ENCODE measurements around the gene MGAT4A.

Gene MGAT4A

DNA sequence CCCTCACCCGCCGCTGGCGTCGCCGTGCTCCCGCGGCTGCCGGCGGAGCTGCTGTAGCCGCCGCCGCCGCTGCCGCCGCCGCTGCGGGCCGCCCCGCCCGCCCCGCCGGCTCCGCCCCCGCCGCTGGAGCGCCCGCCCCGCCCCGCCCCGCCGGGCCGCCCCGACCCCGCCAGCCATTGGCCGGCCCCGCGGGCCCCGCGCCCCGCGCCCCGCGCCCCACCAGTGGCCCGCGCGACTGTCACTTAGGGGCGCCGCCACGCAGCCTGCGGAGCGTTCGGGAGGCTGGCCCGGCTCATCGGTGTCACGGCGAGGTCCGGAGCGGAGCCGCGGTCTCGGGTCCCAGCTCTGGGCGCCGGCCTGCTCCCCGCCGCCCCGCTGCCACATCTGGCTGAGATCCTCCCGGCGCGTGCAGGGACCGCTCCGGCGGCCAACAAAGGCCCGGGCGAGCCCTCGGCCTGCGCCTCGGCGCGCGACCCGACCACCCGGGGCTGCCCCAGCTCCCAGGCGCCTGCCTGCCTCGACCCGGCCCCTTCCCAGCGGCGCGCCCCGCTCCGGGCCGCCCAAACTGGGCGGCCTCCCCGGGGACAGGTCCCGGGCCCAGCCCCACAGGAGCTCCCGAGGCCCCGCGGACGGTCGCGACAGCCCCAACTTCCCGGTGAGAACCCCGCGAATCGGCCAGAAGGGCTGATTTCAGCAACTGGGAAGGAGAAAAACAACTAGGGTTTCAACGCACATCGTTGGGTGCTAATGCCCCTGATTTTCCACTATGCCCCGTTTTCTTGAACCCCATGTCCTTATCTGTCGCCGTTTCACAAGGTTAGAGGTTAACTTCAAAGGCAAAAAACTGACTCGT is at the start of gene MGAT4A:
TSS of gene MGAT4A (minus strand) at position 92 of the 853 bp plus-strand sequence. CDS start 4,800 bp downstream, outside the sequence.
- peak; percentile 20 for DNase-seq (ENCODE audit: low spot score)

DNA sequence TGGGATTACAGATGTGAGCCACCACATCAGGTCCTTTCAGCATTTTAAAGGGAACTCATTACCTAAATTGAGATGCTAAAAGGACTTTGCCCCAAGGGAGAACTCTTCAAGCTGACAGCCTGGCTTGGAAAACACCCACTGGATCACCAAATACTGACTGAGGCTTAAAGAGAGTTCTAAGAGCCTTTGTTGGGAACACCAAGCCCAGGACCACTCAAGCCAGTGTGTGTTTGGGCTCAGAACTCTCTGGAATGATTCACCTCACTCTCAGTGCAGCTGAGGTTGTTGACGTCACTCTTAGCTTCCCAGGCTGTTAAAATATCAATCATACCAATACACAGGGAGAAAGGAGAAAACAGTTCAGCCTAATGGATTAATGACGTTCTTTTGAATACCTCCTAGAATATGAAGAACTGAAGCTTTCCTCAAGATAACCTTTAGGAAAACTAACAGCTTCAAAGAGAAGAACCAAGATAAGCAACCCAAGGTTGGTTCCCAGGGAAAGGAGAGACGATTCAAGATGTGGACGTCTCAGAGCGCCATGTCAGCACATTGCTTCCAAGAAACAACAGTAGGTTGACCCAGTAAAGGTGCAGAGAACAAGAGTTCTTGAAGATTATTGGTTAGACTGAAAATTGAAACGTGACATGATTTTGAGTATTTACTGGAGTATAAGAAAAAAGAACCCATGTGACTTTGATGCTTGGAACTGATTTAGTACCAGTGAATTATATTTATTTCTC is 48.0 kb upstream of the MGAT4A start:
- no peak for DNase-seq (ENCODE audit: low spot score)

DNA sequence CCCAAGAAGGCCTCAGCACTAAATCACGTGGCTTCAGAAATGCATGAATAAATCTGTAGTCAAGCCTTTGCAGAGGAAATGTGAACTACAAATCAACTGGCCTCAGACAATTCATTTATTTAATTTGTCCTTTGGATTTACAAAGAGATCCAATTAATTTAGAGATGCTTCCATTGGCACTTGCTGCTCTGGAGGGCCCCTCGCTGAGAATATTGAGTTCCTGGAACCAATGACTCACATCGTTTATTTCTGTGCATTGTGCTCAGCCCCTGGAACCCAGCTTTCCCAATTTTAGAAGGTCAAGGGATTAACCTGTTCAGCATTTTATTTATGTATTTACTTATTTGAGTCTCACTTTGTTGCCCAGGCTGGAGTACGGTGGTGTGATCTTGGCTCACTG is 47.2 kb upstream of the MGAT4A start:
- no peak for DNase-seq (ENCODE audit: low spot score)

DNA sequence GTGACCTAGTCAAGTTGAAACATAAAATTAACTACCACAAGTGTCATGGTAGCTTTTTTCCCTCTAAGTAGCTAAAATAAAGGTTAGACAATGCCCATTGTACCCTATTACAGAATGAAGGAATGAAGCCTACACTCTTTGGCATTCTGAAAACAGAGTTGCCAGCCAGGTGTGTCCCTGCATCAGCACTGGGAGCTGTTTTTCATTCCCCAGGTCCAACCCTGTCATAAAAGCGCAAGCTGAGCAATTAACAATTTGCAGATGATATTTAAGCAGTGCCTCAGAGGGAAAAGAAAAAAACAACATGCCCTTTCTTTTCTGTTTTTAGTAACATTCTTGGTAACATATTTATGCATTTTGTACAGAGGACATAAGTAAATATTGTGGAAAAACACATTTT is 46.8 kb upstream of the MGAT4A start:
- no peak for DNase-seq (ENCODE audit: low spot score)

DNA sequence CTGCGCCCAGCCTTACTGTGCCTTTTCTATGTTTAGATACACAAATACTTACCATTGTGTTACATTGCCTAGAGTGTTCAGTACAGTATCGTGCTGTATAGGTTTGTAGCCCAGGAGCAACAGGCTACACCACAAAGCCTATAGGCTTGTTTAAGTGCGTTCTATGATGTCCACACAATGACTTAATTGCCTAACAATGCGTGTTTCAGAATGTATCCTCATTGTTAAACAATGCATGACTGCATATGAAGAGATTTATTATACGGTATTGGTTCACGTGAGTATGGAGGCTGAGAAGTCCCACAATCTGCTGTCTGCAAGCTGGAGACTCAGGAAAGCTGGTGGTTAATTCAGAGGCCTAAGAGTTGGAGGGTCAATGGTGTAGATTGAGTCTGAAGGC is 46.1 kb upstream of the MGAT4A start:
- no peak for DNase-seq (ENCODE audit: low spot score)

DNA sequence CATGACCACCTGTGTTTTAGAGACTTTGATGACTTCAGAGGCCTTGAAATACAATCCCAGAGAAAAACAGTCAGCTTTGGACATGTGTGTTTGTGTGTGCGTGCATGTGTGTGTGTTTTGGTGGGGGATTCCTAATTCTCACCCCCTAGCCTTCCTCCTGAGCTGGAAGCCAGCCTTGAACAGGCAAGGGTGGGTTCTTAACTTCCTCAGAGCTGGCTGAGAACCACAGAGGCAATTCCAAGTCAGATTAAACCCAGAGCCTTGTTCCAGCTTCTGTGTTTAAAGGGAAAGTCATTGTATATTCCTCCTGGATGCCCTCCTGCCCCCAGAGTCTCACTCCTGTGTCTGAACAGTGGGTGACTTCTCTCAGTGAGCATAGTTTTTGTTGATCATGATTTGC is 45.2 kb upstream of the MGAT4A start:
- DNase-seq (ENCODE audit: low spot score): no peak

DNA sequence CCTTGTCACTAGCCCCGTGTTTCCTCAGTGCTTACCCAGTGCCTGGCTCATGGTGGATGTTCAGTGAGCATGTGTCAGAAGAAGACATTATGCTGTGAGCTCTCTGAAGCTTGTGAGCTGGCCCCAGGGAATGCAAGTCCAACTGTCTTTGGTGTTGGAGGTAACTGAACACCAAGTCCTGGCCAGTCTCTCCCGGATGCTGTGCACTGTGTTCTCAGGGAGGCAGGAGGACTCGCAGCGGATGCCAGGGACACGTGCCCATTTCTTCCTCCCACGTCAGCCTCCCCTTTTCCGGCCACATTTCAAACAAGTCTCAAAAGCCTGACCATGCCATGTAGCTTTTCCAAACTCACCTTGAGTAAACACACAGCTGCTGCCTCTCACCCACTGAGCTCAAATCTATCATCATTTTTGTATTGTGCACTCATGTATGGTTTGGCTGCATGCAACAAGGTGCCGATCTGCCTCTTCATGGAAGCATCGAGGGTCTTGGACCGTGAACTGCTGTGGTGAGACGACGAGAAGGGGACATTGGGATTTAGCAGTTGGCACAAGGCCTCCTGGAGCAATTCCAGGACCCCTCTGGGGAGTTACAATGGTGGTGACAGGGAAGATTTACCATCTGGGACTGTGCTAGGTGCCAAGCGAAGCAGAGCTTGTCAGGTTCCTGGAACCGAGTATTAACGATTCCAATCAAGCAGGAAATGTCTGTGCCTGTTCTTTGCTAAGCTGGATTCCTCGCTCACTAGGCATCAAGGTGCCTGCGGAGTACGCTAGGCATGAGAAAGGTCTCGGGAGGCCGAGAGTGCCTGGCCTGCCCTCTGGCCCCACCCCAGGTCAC is 44.4 kb upstream of the MGAT4A start:
- no peak for DNase-seq (ENCODE audit: low spot score)

DNA sequence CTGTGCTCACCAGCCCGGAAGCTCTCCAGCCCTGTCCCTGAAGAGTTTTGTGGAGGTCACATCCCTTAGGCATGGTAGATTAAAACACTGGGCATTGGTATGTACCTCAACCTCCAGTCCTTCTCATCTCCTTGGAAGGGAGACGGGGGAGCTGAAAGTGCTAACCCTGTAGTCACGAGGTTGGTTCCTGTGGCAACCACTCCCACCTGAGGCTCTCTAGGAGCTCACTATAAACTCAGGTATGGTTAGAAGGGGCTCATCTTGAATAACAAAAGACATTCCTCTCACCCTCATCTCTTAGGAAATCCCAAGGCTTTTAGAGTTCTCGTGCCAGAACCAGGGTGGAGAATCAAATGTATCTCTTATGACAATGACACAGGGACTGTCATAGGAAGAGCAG is 43.0 kb upstream of the MGAT4A start:
- no peak for DNase-seq (ENCODE audit: low spot score)

DNA sequence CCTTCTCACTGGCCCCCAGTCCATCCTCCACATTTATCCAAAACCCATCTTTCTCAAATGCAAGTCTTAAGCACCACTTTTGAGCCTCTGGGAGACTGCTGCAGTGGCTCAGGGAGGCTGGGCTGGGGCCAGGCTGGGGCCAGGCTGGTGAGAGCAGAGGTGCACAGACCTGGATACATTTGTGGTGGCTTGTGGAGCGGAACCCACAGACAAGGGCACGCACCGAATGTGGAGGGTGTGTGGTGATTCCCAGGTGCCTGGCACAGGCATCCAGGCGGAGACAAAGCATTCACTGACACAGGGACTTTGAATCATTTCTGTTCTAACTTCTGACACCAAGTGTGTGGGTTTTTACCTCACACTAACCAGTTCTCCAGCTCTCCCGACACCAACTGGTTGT is 42.2 kb upstream of the MGAT4A start:
- no peak for DNase-seq (ENCODE audit: low spot score)

DNA sequence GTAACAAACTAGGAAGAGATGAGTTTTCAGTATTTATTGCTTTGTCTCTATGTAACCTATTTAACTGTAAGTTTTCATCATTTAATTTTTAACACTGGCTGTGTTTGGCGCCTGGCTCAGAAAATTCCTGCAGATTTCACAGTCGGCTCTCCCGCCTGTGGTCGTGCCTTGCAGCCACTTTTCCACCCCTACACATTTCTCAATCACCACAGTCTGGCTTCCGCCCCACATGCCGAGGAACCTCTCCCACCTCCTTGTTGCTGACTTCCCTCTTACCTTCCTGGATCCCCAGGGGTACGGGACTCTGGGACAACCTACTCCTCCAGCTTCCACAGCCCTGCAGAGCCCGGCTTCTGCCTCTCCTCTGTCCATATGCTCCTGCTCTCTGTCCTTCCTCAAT is 41.6 kb upstream of the MGAT4A start:
- no peak for DNase-seq (ENCODE audit: low spot score)

DNA sequence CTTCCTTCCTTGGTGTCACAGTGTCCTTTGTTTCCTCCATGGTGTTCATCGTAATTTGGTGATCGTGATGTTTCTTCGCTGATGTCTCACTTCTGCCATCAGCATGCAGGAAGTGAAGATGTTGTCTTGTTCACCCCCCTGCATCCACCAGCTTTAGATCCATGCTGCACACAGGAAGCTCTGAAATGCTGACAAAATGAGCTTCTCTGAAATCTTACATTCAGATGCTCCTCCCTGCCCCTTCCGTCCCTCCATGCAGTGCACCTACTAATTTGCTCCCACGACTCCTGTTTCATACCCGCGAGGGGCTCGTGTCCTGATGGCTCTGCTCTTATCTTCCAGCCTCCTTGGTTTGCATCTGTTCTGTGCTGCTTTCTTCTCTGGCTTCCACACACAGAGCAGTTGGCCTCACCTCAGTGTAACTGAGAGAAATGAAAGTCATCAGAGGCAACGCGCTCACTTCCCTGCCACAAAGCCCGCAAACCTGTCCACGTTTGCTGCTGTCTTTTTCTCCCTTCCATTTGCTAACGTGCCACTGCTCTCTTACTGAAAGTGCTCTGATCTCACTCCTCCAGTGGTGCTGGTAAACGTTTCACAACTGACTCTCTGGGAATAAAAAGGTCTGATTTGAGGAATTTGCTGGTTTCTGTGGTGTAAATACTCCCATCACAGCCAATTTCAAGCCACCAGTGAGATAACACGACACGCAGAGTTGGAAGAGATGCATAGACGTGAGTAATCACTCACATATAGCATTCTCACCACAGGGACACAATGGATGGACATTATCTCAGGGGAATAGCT is 41.0 kb upstream of the MGAT4A start:
- no peak for DNase-seq (ENCODE audit: low spot score)

DNA sequence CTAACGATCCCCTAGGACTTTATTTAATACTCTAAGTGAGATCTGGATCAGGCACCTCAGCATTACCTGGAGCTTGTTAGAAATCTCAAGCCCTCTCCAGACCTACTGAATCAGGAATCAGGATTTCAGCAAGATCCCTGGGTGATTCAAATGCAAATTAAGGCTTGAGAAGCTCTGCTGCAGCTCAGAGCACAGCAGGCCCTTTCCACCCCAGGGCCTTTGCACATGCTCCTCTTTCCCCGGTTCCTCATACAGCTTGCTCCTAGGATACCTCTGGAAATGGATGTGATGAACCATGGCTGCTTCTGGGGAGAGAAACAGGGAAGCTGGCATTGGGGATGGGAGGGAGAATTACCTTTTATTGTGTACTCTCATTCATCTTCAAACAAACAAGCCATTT is 40.3 kb upstream of the MGAT4A start:
- DNase-seq (ENCODE audit: low spot score): no peak

DNA sequence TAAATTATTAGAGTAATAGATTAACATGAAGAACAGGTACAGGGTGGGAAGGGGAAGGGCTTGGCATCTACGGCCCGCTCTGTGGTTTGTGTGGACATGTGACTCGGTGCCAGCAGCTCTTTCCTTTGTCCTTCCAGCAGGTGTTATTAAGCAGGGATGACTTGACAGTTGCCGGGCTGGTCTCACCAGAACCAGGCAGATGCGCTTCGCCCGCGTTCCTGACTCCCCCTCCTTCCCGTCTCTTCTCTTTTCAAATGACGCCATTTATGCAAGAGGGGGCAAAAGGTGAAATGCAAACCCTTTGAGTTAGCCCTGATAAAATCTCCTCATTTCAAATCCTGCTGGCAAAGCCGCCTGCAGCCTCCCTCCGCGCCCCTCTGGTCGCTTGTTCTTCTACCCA is 38.9 kb upstream of the MGAT4A start:
- DNase-seq (ENCODE audit: low spot score): no peak

DNA sequence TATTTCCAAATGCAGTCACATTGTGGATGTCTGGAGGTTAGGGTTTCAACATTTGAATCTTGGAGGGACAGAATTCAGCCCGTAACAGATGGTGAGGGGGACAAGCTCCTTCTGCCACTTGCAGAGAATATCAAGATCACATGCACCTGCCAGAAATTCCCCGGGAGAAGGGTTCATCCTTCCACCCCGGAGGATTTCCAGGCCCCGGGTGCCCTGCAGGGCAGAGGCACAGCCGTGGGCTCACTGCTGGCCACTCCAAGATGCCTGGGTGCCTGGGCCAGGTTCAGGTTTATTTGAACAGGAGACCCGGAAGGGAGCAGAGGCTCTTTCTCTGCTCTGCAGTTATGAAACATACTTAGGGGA is 38.2 kb upstream of the MGAT4A start:
- DNase-seq (ENCODE audit: low spot score): no peak

DNA sequence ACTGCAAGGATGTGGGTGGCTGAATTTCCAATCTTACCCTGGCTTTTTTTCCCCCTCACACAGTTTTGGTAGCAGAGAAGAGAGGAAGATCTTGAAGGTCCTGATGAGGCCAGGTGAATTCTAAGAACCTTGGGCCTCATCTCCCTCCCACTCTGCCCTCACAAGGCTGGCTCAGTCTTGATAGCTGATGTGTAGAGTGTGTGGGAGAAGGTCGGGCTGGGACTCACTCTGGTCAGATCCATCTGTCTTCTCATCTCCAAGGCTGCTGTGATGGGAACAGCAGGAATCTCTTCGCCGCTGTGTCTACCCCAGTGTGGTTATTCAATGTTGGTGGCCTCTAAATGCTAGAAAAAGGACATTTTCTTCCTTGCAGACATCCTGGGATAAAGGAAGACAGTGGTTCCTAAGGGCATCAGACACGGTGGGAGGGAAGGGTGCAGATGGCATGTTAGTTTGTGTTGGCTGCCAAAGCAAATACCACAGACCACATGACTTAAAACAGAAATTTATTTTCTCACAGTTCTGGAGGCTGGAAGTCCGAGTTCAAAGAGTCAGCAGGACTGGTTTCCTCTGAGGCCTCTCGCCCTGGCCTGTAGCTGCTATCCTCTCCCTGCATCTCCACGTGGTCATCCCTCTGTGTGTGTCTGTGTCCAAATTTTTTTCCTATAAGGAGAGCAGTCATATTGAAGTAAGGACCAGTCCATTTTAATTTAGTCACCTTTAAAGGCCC is 37.6 kb upstream of the MGAT4A start:
- no peak for DNase-seq (ENCODE audit: low spot score)

DNA sequence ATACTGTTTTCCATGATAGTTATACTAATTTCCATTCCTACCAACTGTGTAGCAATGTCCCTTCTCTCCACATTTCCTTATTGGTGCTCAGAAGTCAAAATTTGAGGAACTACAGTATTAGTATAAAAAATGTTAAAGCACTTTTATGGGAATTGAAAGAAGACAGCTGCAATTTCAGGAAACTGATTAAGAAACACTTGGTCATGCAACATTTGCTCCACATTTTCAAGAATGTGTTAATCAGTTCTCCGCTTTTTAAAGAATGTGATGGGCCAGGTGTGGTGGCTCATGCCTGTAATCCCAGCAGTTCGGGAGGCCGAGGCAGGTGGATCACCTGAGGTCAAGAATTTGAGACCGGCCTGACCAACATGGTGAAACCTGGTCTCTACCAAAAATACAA is 33.6 kb upstream of the MGAT4A start:
- no peak for DNase-seq (ENCODE audit: low spot score)

DNA sequence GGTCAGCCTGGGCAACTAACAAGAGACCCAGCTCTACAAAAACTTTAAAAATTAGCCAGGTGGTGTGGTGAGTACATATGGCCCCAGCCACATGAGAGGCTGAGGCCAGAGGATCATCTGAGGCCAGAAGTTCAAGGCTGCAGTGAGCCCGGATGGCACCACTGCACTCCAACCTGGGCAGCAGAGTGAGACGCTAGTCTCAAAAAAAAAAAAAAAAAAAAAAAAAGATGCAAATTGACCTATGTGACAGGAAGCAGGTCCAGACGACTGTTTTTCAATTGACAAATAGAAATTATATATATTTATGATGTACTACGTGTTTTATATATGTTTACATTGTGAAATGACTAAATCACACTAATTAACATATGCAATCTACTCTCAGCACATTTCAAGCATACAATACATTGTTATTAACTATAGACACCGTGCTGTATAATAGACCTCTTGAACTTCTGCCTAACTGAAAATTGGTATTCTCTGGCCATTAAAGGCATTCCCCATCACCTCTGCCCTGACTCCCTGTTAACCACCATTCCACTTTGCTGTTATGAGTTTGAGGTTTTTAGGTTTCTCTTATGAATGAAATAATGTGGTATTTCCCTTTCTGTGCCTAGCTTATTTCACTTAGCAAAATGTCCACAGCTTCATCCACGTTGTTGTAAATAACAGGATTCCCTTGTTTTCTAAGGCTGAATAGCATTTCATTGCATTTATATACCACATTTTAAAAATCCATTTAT is 32.4 kb upstream of the MGAT4A start:
- DNase-seq (ENCODE audit: low spot score): no peak

DNA sequence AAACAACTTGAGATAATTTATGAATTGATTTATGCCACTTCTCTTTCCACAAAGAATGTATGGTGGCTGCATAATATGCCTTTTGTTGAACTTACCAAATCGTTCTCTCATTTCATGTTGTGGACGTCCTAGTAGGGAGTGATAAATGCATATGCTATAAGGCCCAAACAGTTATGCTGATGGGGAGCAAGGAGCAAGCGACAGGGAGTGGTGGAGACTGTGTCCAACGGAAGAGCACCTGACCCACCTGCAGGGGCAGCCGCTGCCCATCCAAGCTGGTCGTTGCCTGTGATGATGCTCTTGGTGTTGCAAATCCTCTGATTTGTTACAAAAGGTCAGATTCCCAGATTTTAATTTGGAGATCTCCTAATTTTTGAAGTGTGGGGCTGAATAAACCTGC is 31.0 kb upstream of the MGAT4A start:
- no peak for DNase-seq (ENCODE audit: low spot score)

DNA sequence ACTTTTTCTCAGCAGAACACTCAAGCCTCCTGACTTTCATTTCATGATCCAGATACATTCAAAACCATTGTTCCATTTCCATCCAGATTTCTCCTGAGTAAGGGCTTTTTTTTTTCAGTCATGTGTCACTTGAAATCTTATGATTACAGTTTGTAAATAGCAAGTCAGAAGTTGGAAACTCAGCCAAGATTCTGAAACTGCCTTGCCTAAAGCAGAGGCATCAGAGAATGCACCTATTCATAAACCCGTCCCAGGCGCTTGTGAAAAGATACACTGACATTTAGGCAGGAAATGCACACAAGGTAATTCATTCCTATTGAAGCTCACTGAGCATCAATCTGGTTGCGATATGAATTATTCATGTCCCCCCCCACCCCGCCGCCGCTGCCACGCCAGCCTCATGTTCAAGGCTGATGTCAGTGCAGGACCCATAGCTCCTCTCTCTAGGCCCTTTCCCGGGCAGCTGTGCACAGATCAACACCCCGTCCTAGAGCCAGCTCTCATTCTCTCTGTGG is 30.4 kb upstream of the MGAT4A start:
- no peak for DNase-seq (ENCODE audit: low spot score)
